GM10266 (cell line): ENCODE results near the gene SIX5.

Source experiments
- DNase-seq: peaks from one replicate; pipeline ENCODE4 v3.0.0; 2012; ENCODE audit errors: extremely low spot score
- CTCF ChIP-seq: IDR thresholded peaks from 2 replicates; pipeline ENCODE4 v1.5.1; 2012; ENCODE audit warnings: mild to moderate bottlenecking, low read depth; ENCODE audit not compliant: control insufficient read depth, insufficient read depth; ENCODE audit errors: missing control alignments

The SIX5 gene

GRCh38 chr19:45767410-45767880 lies 1.6 kb downstream of the SIX5 start:
- DNase-seq: no peak

GRCh38 chr19:45766869-45767346 lies 2.1 kb downstream of the SIX5 start:
- TF ChIP-seq CTCF: no peak
- DNase-seq: no peak

More at GRCh38 chr19:45767410-45767880, 1.6 kb downstream of the SIX5 start:
- TF ChIP-seq CTCF: no peak

GRCh38 chr19:45766296-45766868 lies 2.7 kb downstream of the SIX5 start:
- TF ChIP-seq CTCF: no peak
- no peak for DNase-seq

GRCh38 chr19:45765702-45766295 lies 3.3 kb downstream of the SIX5 start:
- no peak for TF ChIP-seq CTCF
- DNase-seq: no peak

GRCh38 chr19:45764945-45765701 lies 3.9 kb downstream of the SIX5 start:
- no peak for TF ChIP-seq CTCF
- DNase-seq: no peak

- DNase-seq: no peak
- TF ChIP-seq CTCF: no peak
Measured at GRCh38 chr19:45764475-45764874, 4.6 kb downstream of the SIX5 start.
